Activated CD4-positive, alpha-beta memory T cell treated with anti-CD3 and anti-CD28 coated beads, Interleukin-2, amount 10 ng/mL, durations not matched to agents 7 days and 5 days (primary cell): Measurements from ENCODE around the gene OPALIN. TPM values are rescaled to one million over a fixed set of nuclear protein-coding genes. Genes with fewer than 3 reads are reported as not detected.
A peak's percentile ranks its signal among the peaks of the same experiment; 100 is the strongest.

Source experiments
- CTCF ChIA-PET: fragments of 350-600 bp; sonication (Branson Sonifier 250); formaldehyde crosslinking; loops from one replicate; lab custom pipeline; 2021; ENCODE audit warnings: antibody characterized with exemption, inconsistent platforms; lab: Charles Lee
- POLR2A ChIA-PET: fragments of 350-600 bp; sonication (Branson Sonifier 250); formaldehyde crosslinking; loops from one replicate; lab custom pipeline; 2021; ENCODE audit warnings: antibody characterized with exemption; lab: Charles Lee
- DNase-seq: peaks from one replicate; pipeline ENCODE4 v3.0.0-alpha.2; 2020
- H3K27ac Mint-ChIP-seq: one replicate; pipeline ENCODE4 v1.8.0; 2021; ENCODE audit warnings: mild to moderate bottlenecking, mixed read lengths
- H3K27me3 Mint-ChIP-seq: one replicate; pipeline ENCODE4 v1.8.0; 2021; ENCODE audit warnings: mixed read lengths
- H3K36me3 Mint-ChIP-seq: one replicate; pipeline ENCODE4 v1.8.0; 2021; ENCODE audit warnings: low read depth, mixed read lengths
- H3K4me1 Mint-ChIP-seq: one replicate; pipeline ENCODE4 v1.8.0; 2021; ENCODE audit warnings: mixed read lengths
- H3K4me3 Mint-ChIP-seq: one replicate; pipeline ENCODE4 v1.8.0; 2021; ENCODE audit warnings: mild to moderate bottlenecking, mixed read lengths
- H3K9me3 Mint-ChIP-seq: one replicate; pipeline ENCODE4 v1.8.0; 2021; ENCODE audit warnings: mixed read lengths
- total RNA-seq, 2 experiments: library from RNA; stranded (reverse); gene quantifications; one replicate each; pipeline ENCODE4 v1.2.3, GENCODE V29; 2021

OPALIN gene
- total RNA-seq, 2 experiments from 2014 or later, result not detected

DNA sequence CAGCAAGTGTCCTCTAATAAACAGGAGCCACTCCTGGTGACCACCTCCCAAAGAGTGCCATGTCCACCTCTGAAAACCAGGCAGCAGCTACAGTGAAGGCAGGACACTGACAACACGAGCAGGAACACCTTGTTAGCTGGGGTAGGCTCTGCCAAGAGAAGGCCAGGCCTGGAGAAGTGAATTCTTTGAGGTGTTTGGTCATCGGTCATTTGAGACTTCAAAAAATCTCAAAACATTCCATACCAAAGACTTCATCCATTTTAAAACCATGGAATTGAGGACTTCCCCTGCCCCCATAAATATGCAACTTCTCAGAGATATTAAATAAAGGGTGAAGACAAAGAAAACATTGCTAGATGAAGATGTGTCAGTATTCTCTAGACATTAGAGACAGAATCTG, 28.4 kb upstream of the OPALIN start:
- Mint-ChIP-seq H3K36me3 (no peaks in the 10 kb centered on the region), H3K4me3 (no peak overlapping the region), H3K4me1 (no peaks in the 10 kb centered on the region), H3K9me3 (no peaks in the 10 kb centered on the region), H3K27me3 (peaks cover 9% of the 10 kb centered on the region), H3K27ac (no peak overlapping the region)
- ChIA-PET CTCF (no interaction called here), POLR2A (no interaction called here)
- DNase-seq, result no peak

DNA sequence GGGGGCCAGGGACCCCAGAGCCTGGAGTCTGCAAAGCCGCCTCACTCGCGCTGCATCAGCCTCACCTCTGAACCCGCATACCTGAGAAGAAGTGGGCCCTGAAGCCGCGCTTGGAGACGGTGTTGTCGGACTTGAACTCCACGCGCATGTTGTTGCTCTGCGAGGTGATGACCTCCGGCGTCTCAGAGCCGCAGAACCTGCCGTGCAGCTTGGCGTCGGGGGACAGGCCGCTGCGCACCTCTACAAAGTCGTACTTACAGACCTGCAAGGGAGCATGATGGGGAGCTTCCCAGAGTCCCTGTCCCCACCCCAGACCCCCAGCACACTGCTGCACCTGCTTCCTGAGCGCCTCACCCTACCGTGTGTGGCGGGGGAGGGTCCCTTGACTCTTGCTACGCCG, 25.7 kb upstream of the OPALIN start:
- Mint-ChIP-seq H3K27me3 (peaks cover 9% of the 10 kb centered on the region), H3K9me3 (no peaks in the 10 kb centered on the region), H3K4me3 (no peak overlapping the region), H3K36me3 (no peaks in the 10 kb centered on the region), H3K4me1 (no peaks in the 10 kb centered on the region), H3K27ac (no peak overlapping the region)
- ChIA-PET CTCF (interaction anchor here (1.2 to 1.9 kb wide), 2 partner anchors 9 to 14 kb away, joined by 3 to 5 read pairs; no protein-coding TSS in a partner anchor), POLR2A (no interaction called here)
- no peak for DNase-seq

DNA sequence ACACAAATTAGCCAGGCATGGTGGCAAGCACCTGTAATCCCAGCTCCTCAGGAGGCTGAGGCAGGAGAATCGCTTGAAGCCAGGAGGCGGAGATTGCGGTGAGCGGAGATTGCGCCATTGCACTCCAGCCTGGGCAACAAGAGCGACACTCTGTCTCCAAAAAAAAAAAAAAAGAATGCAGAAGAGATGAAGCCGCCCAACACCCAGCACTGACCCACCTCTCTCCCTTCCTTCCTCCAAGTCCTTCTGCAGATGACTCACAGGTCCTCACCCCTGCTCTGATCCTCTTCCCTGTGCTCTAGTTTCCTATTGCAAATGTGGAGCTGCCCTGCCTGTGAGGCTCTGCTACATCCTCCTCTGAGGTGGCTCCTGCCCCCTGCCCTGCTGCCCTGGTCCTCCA, 22.0 kb upstream of the OPALIN start:
- CTCF ChIA-PET, result no interaction called here
- H3K36me3 Mint-ChIP-seq, result no peaks in the 10 kb centered on the region
- no peak for DNase-seq
- H3K4me3 Mint-ChIP-seq, result no peak overlapping the region
- H3K9me3 Mint-ChIP-seq, result no peaks in the 10 kb centered on the region
- peaks cover 12% of the 10 kb centered on the region for H3K27me3 Mint-ChIP-seq
- POLR2A ChIA-PET, result no interaction called here
- H3K27ac Mint-ChIP-seq, result no peak overlapping the region
- no peaks in the 10 kb centered on the region for H3K4me1 Mint-ChIP-seq

DNA sequence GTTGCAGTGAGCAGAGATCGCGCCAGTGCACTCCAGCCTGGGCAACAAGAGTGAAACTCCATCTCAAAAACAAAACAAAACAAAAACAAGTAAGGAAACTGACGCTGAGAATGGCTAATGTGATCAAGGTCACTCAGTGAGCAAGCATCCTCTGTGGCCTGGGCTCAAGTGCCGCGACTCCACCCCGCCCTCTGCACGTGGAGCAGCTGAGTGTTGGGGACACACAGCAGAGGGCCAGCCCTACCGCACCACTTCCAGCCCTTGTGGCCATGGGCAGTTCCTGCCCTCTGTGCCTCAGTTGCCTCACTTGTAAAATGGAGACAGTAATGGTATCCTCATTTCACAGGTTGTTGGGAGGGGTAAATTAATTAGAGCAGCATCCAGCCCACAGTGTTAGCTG, 21.0 kb upstream of the OPALIN start:
- CTCF ChIA-PET, result interaction anchor here (1.2 kb wide), 1 partner anchor 9 kb away, joined by 4 read pairs; no protein-coding TSS in a partner anchor
- POLR2A ChIA-PET, result no interaction called here

DNA sequence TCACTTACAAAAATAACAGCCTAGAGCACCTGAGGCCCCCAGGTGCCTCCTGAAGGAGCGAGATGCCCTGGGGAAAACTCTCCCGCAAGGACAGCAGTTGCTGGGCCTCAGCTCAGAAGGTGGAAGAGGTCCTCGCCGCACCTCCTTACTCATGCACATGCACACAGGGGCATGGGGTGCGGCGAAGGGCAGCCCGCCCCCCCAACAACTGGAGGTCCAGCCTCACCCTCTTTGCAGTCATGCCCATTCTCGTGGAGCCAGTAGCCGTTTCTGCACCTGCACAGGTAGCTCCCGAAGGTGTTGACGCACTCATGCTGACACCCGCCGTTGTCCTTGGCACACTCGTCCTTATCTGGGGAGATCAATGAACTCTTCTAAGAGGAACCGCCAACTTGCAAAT, 19.9 kb upstream of the OPALIN start:
- ChIA-PET CTCF (interaction anchor here (1.2 kb wide), 1 partner anchor 8 kb away, joined by 4 read pairs; no protein-coding TSS in a partner anchor), POLR2A (no interaction called here)
- Mint-ChIP-seq H3K4me3 (no peak overlapping the region), H3K27ac (no peak overlapping the region), H3K9me3 (no peaks in the 10 kb centered on the region), H3K36me3 (no peaks in the 10 kb centered on the region), H3K27me3 (peaks cover 25% of the 10 kb centered on the region), H3K4me1 (peaks cover 14% of the 10 kb centered on the region)
- no peak for DNase-seq

More for the DNA sequence above, 21.0 kb upstream of the OPALIN start:
- H3K36me3 Mint-ChIP-seq, result no peaks in the 10 kb centered on the region
- peaks cover 9% of the 10 kb centered on the region for H3K4me1 Mint-ChIP-seq
- no peak for DNase-seq
- H3K27me3 Mint-ChIP-seq, result peaks cover 21% of the 10 kb centered on the region
- H3K9me3 Mint-ChIP-seq, result no peaks in the 10 kb centered on the region
- H3K27ac Mint-ChIP-seq, result no peak overlapping the region
- no peak overlapping the region for H3K4me3 Mint-ChIP-seq

DNA sequence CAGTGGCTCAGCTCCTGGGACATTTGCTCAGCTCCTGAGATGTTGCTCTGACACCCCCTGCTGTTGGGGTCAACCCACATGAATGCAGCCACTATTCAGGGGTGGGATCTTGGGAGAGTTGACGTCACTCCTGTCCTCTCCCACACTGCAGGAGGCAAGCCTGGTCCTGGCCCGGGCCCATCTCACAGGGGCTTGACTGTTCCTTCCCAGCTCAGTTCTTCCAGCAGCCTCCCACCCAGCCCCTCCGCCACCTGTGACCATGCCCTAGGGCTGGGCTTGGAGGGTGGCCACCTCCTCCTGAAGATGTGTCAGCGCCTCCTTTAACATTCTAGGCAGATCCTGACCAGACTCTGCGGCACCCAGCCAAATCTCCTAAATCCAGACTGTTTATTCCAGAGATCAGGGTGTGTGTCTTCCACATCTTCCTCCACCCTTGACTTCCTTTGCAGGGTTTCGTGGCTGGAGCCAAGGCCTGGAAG, 19.1 kb upstream of the OPALIN start:
- H3K4me1 Mint-ChIP-seq, result peaks cover 14% of the 10 kb centered on the region
- H3K4me3 Mint-ChIP-seq, result no peak overlapping the region
- ChIA-PET CTCF (interaction anchor here (0.7 kb wide), 1 partner anchor 174 kb away, joined by 3 read pairs; no protein-coding TSS in a partner anchor), POLR2A (no interaction called here)
- H3K9me3 Mint-ChIP-seq, result no peaks in the 10 kb centered on the region
- no peak overlapping the region for H3K27ac Mint-ChIP-seq
- H3K27me3 Mint-ChIP-seq, result peaks cover 29% of the 10 kb centered on the region
- no peaks in the 10 kb centered on the region for H3K36me3 Mint-ChIP-seq
- no peak for DNase-seq

DNA sequence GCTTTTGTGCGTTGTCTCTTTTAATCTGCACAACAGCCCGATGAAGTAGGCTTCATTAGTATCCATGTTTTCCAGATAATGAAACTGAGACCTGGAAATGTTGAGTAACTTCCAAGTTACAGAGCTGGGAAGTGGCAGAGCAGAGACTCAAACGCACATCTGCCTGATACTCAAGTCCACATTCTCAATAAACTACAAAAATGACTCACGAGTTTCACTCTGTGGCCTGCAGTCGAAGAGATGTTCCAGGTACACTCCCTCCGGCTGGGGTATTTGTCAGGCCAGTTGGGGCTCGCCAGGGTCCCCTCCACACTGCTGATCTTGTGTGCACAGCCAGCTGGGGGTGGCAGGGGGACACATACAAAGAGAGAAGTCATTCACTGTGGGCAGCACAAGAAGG, 17.7 kb upstream of the OPALIN start:
- H3K27ac Mint-ChIP-seq, result no peak overlapping the region
- H3K36me3 Mint-ChIP-seq, result no peaks in the 10 kb centered on the region
- CTCF ChIA-PET, result no interaction called here
- H3K4me3 Mint-ChIP-seq, result no peak overlapping the region
- H3K9me3 Mint-ChIP-seq, result no peaks in the 10 kb centered on the region
- H3K27me3 Mint-ChIP-seq, result peaks cover 29% of the 10 kb centered on the region
- POLR2A ChIA-PET, result no interaction called here
- no peak for DNase-seq
- H3K4me1 Mint-ChIP-seq, result peaks cover 14% of the 10 kb centered on the region

DNA sequence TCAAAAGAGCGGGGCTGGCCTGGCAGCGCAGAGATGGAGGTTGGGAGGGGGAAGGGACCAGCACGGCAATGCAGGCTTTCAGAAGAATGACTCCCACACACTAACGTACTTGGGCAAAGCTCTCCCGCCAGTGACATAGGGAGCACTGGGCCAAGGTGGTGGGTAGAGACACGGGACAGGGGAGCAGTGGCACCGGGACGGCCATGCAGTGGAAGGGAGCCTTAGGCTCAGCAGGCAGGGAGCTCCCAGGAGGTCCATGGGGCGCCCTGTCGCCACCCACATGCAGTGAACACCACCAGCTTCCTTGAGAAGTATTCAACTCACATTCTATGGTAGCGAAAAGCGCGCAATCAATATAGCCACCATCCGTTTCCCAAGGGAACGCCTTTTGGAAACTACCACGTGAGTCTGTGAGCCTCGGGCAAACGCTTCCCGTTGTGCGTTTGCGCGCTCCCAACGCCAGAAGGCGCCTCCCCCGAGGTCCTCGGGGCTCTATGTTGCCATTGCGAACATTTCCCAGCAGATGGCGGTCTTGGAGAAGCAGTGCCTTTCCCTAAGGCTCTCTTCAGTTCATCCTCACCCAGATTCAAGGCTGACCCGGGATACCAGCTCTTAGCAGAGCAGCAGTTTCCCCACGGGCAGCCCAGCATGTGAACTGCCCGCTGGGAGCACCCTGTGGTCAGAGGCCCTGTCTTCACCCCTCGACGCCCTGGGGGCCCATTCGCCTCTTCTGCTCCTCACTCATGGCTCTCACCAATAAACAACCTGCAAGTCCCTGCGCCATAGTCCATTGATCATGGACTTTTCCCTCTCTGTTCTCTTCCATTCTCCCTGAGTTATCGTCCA, 16.4 kb upstream of the OPALIN start:
- H3K4me3 Mint-ChIP-seq, result peak overlapping the region; percentile 59
- H3K36me3 Mint-ChIP-seq, result no peaks in the 10 kb centered on the region
- POLR2A ChIA-PET, result interaction anchor here (1.2 kb wide), 1 partner anchor 245 kb away, joined by 4 read pairs; the partner anchor contains the start of gene ZNF518A

DNA sequence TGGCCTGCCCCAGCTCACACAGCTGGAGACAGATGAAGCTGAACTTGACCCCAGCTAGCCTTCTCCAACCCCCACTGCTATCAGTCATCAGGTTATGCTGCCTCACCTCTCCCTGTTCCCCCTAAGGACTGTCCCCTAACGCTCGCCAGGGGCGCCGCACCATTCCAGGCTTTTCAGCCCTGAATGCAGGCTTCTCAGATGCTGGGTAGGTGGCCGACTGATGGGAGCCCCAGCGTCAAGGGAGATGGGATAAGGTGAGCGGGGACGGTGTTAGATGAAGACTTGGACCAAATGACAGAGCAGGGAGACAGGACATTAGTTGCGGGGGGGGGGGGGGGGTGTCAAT, 15.8 kb upstream of the OPALIN start:
- Mint-ChIP-seq H3K4me1 (peaks cover 14% of the 10 kb centered on the region), H3K4me3 (peak overlapping the region; percentile 59), H3K27ac (no peak overlapping the region), H3K9me3 (no peaks in the 10 kb centered on the region), H3K36me3 (no peaks in the 10 kb centered on the region), H3K27me3 (peaks cover 29% of the 10 kb centered on the region)
- no peak for DNase-seq
- ChIA-PET POLR2A (interaction anchor here (1.2 kb wide), 1 partner anchor 244 kb away, joined by 4 read pairs; the partner anchor contains the start of gene ZNF518A), CTCF (interaction anchor here (0.6 to 2.5 kb wide), 15 partner anchors 9 to 797 kb away, joined by 3 to 24 read pairs (median 3); partner anchors contain the start of gene TLL2)

More for the DNA sequence above, 16.4 kb upstream of the OPALIN start:
- Mint-ChIP-seq H3K4me1 (peaks cover 14% of the 10 kb centered on the region), H3K9me3 (no peaks in the 10 kb centered on the region), H3K27ac (no peak overlapping the region), H3K27me3 (peaks cover 29% of the 10 kb centered on the region)
- peak; percentile 76 for DNase-seq
- CTCF ChIA-PET, result interaction anchor here (0.6 to 2.5 kb wide), 17 partner anchors 10 to 798 kb away, joined by 3 to 24 read pairs (median 3); partner anchors contain the start of gene TLL2

DNA sequence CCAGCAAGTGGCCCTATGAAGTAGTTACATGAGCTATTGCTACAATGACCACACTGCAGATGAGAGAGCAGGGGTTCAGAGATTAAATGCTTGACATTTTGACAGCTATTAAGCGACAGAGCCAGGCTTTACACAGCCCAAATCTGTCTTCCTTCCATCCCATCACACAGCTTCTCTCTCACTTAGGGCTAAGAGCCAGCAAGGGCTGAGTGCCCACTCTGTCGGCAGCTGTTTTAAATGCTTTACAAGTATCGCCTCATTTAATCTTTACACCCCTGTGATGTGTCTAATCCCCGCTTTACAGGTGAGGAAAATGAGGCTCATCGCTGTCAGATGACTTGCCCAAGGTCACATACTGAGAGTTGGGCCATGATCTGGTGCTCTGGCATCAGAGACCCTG, 15.2 kb upstream of the OPALIN start:
- Mint-ChIP-seq H3K4me3 (no peak overlapping the region), H3K36me3 (no peaks in the 10 kb centered on the region), H3K9me3 (no peaks in the 10 kb centered on the region), H3K4me1 (peaks cover 14% of the 10 kb centered on the region), H3K27me3 (peaks cover 29% of the 10 kb centered on the region), H3K27ac (no peak overlapping the region)
- ChIA-PET CTCF (interaction anchor here (1.2 to 2.5 kb wide), 4 partner anchors 9 to 358 kb away, joined by 3 to 24 read pairs (median 4); no protein-coding TSS in a partner anchor), POLR2A (no interaction called here)
- no peak for DNase-seq

DNA sequence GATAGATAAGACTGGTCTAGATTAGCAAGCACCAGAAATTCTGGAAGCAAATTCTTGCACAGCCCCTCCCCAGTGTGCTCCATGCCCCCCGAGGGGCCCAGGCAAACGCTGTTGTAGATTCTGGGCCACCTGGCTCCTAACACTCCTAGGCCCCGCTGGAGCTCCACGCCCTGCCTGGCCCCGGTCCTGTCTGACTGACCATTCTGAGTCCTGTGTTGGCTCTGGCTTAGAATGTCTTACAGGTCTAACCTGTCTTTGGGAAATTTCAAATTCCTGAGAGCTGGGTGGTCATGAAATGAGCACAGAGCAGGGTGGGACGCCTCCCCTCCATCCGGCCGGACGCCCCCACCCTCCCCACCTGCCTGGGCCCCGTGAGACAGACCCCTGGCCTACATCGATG, 12.6 kb upstream of the OPALIN start:
- CTCF ChIA-PET, result interaction anchor here (0.7 to 2.4 kb wide), 7 partner anchors 8 to 683 kb away, joined by 3 to 10 read pairs (median 4); no protein-coding TSS in a partner anchor
- peaks cover 14% of the 10 kb centered on the region for H3K4me1 Mint-ChIP-seq
- no peaks in the 10 kb centered on the region for H3K36me3 Mint-ChIP-seq
- H3K4me3 Mint-ChIP-seq, result no peak overlapping the region
- H3K27me3 Mint-ChIP-seq, result peaks cover 25% of the 10 kb centered on the region
- no peak overlapping the region for H3K27ac Mint-ChIP-seq
- H3K9me3 Mint-ChIP-seq, result no peaks in the 10 kb centered on the region
- DNase-seq, result no peak
- POLR2A ChIA-PET, result no interaction called here

DNA sequence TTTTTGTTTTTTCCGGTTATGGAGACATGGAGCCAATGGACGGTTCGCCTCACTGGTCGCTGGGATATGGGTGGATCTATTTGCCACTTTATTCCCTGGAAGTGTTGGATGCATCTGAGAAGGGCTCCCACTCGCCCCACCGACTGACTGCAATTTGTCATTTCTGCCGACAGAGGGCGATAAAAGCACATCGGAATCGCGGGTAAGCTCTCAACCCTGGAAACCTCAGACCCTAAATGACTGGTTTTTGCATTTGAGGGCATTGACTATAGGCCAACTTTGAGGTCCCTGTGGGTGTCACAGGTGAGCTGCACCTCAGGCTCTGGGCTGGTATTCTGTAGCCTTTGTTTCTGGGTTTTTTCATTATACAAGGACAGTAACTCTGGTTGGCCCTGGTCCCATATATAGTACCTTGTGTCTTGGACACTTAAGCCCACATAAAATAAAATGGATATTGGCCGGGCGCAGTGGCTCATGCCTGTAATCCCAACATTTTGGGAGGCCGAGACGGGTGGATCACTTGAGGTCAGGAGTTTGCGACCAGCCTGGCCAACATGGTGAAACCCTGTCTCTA, 11.9 kb upstream of the OPALIN start:
- H3K4me1 Mint-ChIP-seq, result peaks cover 13% of the 10 kb centered on the region

More for the DNA sequence above, 11.9 kb upstream of the OPALIN start:
- CTCF ChIA-PET, result interaction anchor here (0.7 to 2.4 kb wide), 16 partner anchors 8 to 683 kb away, joined by 3 to 10 read pairs (median 3); partner anchors contain the start of genes OPALIN and TLL2
- Mint-ChIP-seq H3K36me3 (no peaks in the 10 kb centered on the region), H3K4me3 (no peak overlapping the region), H3K27ac (no peak overlapping the region), H3K27me3 (peaks cover 21% of the 10 kb centered on the region), H3K9me3 (no peaks in the 10 kb centered on the region)
- POLR2A ChIA-PET, result no interaction called here
- peak; percentile 48 for DNase-seq
